Measurements from ENCODE around the gene OTOGL.
"Not testable (repeated sequence)": the region's sequence is repeated elsewhere in the genome, so short reads cannot be mapped to it uniquely, and the experiment has no call there.

The OTOGL gene

GRCh38 chr12:80186727-80187217, 87.4 kb downstream of the OTOGL start:
- peak in 16 of 58 donors; percentile 0 to 63 (median 16) for DNase-seq

- no peak for DNase-seq
Observed at GRCh38 chr12:80187660-80188090, 88.3 kb downstream of the OTOGL start.

GRCh38 chr12:80188576-80188975, 89.2 kb downstream of the OTOGL start:
- DNase-seq: no peak

- DNase-seq: no peak
Observed at GRCh38 chr12:80189241-80189640, 89.9 kb downstream of the OTOGL start.

GRCh38 chr12:80190001-80190400, 90.7 kb downstream of the OTOGL start:
- no peak for DNase-seq

- DNase-seq: no peak
Observed at GRCh38 chr12:80192087-80192486, 92.8 kb downstream of the OTOGL start.

GRCh38 chr12:80193865-80194264, 94.5 kb downstream of the OTOGL start:
- DNase-seq: no peak

- DNase-seq: peak in 7 of 58 donors; percentile 2 to 47 (median 23)
Observed at GRCh38 chr12:80195074-80195726, 95.9 kb downstream of the OTOGL start.

GRCh38 chr12:80195737-80196136, 96.4 kb downstream of the OTOGL start:
- no peak for DNase-seq

- no peak for DNase-seq
Observed at GRCh38 chr12:80196419-80196818, 97.1 kb downstream of the OTOGL start.

- DNase-seq: no peak
Observed at GRCh38 chr12:80198782-80199337, 99.5 kb downstream of the OTOGL start.

GRCh38 chr12:80199931-80200330, 100.6 kb downstream of the OTOGL start:
- DNase-seq: no peak

- no peak for DNase-seq
Observed at GRCh38 chr12:80200414-80200813, 101.1 kb downstream of the OTOGL start.

- no peak for DNase-seq
Observed at GRCh38 chr12:80201908-80202307, 102.6 kb downstream of the OTOGL start.

GRCh38 chr12:80205960-80206359, 106.6 kb downstream of the OTOGL start:
- no peak for DNase-seq

- no peak for DNase-seq
Observed at GRCh38 chr12:80208071-80208470, 108.7 kb downstream of the OTOGL start.

- DNase-seq: no peak
Observed at GRCh38 chr12:80211671-80212070, 112.3 kb downstream of the OTOGL start.

GRCh38 chr12:80212938-80213645, 113.8 kb downstream of the OTOGL start:
- no peak for DNase-seq

GRCh38 chr12:80213871-80214270, 114.5 kb downstream of the OTOGL start:
- no peak for DNase-seq

GRCh38 chr12:80217011-80217535, 117.7 kb downstream of the OTOGL start:
- DNase-seq: no peak

- not testable (repeated sequence) for DNase-seq
Observed at GRCh38 chr12:80218925-80219324, 119.6 kb downstream of the OTOGL start.

GRCh38 chr12:80219345-80219744, 120.0 kb downstream of the OTOGL start:
- DNase-seq: no peak
